Measurements from ENCODE around the gene ACTR3.

DNA sequence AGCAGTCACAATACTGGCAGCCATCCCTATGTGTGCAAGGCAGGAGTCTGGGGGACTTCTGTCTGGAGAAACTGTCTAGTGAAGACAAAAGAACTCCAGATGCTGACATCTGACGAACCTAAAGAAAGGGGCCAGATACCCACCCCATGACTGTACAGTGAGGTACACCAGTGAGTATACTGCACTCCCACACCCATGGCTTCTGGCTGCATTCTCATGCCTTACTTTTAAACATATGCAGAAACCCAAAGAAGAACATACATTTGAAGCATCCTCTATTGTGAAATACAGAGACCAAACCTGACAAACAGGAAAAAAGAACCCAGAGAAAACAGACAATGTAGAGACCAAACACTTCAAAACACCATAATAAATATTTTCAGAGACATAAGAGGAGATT is 102.2 kb downstream of the ACTR3 start:
- no peak for TF ChIP-seq EZH2 (IDR thresholded peaks at IDR 0.05; ENCODE audit: low read length, unreplicated experiment)
- TF ChIP-seq, protein P1, sequence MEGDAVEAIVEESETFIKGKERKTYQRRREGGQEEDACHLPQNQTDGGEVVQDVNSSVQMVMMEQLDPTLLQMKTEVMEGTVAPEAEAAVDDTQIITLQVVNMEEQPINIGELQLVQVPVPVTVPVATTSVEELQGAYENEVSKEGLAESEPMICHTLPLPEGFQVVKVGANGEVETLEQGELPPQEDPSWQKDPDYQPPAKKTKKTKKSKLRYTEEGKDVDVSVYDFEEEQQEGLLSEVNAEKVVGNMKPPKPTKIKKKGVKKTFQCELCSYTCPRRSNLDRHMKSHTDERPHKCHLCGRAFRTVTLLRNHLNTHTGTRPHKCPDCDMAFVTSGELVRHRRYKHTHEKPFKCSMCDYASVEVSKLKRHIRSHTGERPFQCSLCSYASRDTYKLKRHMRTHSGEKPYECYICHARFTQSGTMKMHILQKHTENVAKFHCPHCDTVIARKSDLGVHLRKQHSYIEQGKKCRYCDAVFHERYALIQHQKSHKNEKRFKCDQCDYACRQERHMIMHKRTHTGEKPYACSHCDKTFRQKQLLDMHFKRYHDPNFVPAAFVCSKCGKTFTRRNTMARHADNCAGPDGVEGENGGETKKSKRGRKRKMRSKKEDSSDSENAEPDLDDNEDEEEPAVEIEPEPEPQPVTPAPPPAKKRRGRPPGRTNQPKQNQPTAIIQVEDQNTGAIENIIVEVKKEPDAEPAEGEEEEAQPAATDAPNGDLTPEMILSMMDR (conservative IDR thresholded peaks at IDR 0.05; ENCODE audit: low read depth, low read length), result no peak
- no peak for TF ChIP-seq EZH2phosphoT487 (IDR thresholded peaks at IDR 0.05; ENCODE audit: borderline replicate concordance, low read length)

Measured in PC-3 (cell line).